Parathyroid adenoma (tissue), 2 donors: ENCODE data around the gene GYPE.
"Not testable (repeated sequence)": the region's sequence is repeated elsewhere in the genome, so short reads cannot be mapped to it uniquely, and the experiment has no call there.

ENCODE experiments used
- H2AFZ ChIP-seq: fragments of 300-600 bp; sonication (generic); one replicate; pipeline ENCODE4 v1.7.0; 2017; ENCODE audit warnings: antibody characterized with exemption, mild to moderate bottlenecking
- H3K27ac ChIP-seq: fragments of 300-600 bp; sonication (generic); one replicate; pipeline ENCODE4 v1.7.0; 2017
- H3K27me3 ChIP-seq: fragments of 300-600 bp; sonication (generic); one replicate; pipeline ENCODE4 v1.7.0; 2017; ENCODE audit warnings: low read length; ENCODE audit not compliant: control insufficient read depth, insufficient read depth
- H3K36me3 ChIP-seq: fragments of 300-600 bp; sonication (generic); one replicate; pipeline ENCODE4 v1.7.0; 2017; ENCODE audit warnings: low read length; ENCODE audit not compliant: control insufficient read depth, insufficient read depth
- H3K4me1 ChIP-seq: fragments of 300-600 bp; sonication (generic); one replicate; pipeline ENCODE4 v1.7.0; 2017; ENCODE audit warnings: control low read depth
- H3K4me2 ChIP-seq: fragments of 300-600 bp; sonication (generic); one replicate; pipeline ENCODE4 v1.7.0; 2017; ENCODE audit warnings: low read length
- H3K4me3 ChIP-seq: fragments of 300-600 bp; sonication (generic); one replicate; pipeline ENCODE4 v1.7.0; 2017; ENCODE audit warnings: low read depth, low read length
- H3K79me2 ChIP-seq: fragments of 300-600 bp; sonication (generic); one replicate; pipeline ENCODE4 v1.7.0; 2017; ENCODE audit warnings: control low read depth
- H3K9ac ChIP-seq: fragments of 300-600 bp; sonication (generic); one replicate; pipeline ENCODE4 v1.7.0; 2017; ENCODE audit warnings: mild to moderate bottlenecking
- H3K9me3 ChIP-seq: fragments of 300-600 bp; sonication (generic); one replicate; pipeline ENCODE4 v1.7.0; 2017; ENCODE audit warnings: low read length; ENCODE audit not compliant: control insufficient read depth
- TF ChIP-seq, protein P1 (sequence below): fragments of 300-600 bp; sonication (generic); IDR thresholded peaks from one replicate; pipeline ENCODE4 v1.7.0; 2017; ENCODE audit warnings: antibody characterized with exemption, mild to moderate bottlenecking
- donor health status: primary hyperparathyroidism.

Gene GYPE

GRCh38 chr4:143905440-143905839 is at the start of gene GYPE:
TSS of gene GYPE (minus strand) at chr4:143905559. CDS start at chr4:143905507, 52 bp downstream.
- not testable (repeated sequence) for H3K4me3 ChIP-seq, H3K79me2 ChIP-seq, H3K36me3 ChIP-seq, H2AFZ ChIP-seq, H3K9me3 ChIP-seq, H3K4me1 ChIP-seq, H3K9ac ChIP-seq, H3K27ac ChIP-seq, H3K4me2 ChIP-seq, H3K27me3 ChIP-seq

GRCh38 chr4:143951458-143951972 is 46.2 kb upstream of the GYPE start:
- not testable (repeated sequence) for H3K27ac ChIP-seq, H3K4me3 ChIP-seq, H3K36me3 ChIP-seq, H3K9ac ChIP-seq, H2AFZ ChIP-seq, H3K9me3 ChIP-seq, H3K27me3 ChIP-seq, H3K79me2 ChIP-seq, H3K4me2 ChIP-seq, H3K4me1 ChIP-seq

DNA sequence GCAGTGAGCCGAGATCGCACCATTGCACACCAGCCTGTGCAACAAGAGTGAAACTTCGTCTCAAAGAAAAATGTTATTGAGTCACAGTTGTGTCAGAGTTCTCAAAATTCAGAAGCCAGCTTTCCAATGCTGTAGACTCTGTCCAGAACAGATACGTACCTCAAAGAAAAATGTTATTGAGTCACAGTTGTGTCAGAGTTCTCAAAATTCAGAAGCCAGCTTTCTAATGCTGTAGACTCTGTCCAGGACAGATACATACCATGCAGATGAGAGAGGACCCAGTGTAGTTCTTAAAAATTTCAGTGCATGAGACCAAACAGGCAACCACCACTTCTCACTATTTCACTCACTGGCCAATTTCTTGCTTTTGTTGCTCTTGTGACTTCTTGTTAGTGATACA is 45.6 kb upstream of the GYPE start:
- H3K9ac ChIP-seq, H3K4me2 ChIP-seq, H3K79me2 ChIP-seq, H2AFZ ChIP-seq, H3K36me3 ChIP-seq, H3K4me3 ChIP-seq, H3K27ac ChIP-seq, H3K9me3 ChIP-seq, H3K4me1 ChIP-seq, H3K27me3 ChIP-seq: not testable (repeated sequence)

DNA sequence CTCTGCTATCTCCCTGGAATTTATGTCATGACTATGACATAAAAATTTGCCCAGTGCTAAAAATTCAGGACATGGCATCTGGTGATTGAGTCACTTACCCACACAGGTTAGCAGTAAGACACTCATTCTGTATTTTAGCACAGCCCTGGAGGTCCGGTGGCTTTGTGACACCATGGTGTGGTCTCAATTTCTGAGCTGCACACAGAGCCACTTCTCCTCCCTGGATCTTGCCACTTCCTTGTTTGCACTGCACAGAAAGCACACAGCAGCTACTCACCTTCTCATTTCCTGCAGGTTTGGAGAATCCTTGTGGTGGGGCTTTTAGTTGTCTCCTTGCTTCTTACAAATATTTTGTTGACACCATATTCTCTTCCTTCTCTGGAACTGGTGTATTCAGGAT is 44.8 kb upstream of the GYPE start:
- not testable (repeated sequence) for H3K79me2 ChIP-seq, H3K36me3 ChIP-seq, H3K4me3 ChIP-seq, H2AFZ ChIP-seq, H3K4me1 ChIP-seq, H3K27me3 ChIP-seq, H3K9me3 ChIP-seq, H3K9ac ChIP-seq, H3K4me2 ChIP-seq, H3K27ac ChIP-seq

DNA sequence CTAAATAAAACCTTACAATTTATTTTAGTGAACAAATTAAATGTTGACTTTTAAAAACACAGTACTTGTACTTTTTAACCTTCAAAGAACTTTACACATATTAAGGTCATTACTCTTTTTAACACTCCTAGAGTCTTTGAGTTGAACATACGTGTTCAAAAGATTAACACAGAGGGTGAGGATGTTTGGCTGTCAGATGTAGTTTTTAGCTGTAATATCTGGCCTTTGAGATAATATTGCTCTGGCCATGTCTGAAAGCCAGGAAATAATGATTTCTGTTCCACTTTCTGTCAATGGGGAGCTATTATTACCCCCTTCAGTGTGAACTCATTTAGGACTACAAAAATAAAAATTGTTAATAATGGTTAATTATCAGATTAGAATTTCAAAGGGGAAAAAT is 42.1 kb upstream of the GYPE start:
- H3K9me3 ChIP-seq, H3K27ac ChIP-seq, H3K4me1 ChIP-seq, H2AFZ ChIP-seq, H3K27me3 ChIP-seq, H3K36me3 ChIP-seq, H3K4me3 ChIP-seq, H3K79me2 ChIP-seq, H3K9ac ChIP-seq, H3K4me2 ChIP-seq: not testable (repeated sequence)

- not testable (repeated sequence) for H3K36me3 ChIP-seq, H3K4me1 ChIP-seq, H3K4me2 ChIP-seq, H3K9ac ChIP-seq, H3K9me3 ChIP-seq, H3K27me3 ChIP-seq, H3K27ac ChIP-seq, H3K4me3 ChIP-seq, H3K79me2 ChIP-seq, H2AFZ ChIP-seq
Observed at GRCh38 chr4:143940708-143941107, 35.3 kb upstream of the GYPE start.

DNA sequence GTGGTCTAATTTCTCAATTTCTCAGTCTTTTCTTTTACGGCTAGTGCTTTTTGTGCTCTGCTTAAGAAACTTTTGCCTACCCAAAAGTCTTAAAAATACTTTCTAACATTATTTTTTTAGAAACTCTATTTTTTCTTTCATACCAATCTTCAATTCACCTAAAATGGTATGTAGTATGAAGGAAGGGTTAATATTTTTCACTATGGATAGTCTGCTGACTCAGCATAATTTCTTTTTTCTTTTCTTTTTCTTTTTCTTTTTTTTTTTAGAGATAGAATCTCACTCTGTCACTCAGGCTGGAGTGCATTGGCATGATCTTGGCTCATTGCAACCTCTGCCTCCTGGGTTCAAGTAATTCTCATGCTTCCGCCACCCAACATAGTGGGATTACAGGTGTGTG is 34.2 kb upstream of the GYPE start:
- Histone ChIP-seq H3K4me1 (no peaks in the 10 kb centered on the region), H3K9me3 (no peaks in the 10 kb centered on the region), H3K4me3 (no peak overlapping the region), H3K4me2 (no peak overlapping the region), H3K27me3 (no peaks in the 10 kb centered on the region), H3K9ac (no peak overlapping the region), H3K27ac (no peak overlapping the region), H2AFZ (no peak overlapping the region), H3K79me2 (no peaks in the 10 kb centered on the region), H3K36me3 (no peaks in the 10 kb centered on the region)
- TF ChIP-seq, protein P1, sequence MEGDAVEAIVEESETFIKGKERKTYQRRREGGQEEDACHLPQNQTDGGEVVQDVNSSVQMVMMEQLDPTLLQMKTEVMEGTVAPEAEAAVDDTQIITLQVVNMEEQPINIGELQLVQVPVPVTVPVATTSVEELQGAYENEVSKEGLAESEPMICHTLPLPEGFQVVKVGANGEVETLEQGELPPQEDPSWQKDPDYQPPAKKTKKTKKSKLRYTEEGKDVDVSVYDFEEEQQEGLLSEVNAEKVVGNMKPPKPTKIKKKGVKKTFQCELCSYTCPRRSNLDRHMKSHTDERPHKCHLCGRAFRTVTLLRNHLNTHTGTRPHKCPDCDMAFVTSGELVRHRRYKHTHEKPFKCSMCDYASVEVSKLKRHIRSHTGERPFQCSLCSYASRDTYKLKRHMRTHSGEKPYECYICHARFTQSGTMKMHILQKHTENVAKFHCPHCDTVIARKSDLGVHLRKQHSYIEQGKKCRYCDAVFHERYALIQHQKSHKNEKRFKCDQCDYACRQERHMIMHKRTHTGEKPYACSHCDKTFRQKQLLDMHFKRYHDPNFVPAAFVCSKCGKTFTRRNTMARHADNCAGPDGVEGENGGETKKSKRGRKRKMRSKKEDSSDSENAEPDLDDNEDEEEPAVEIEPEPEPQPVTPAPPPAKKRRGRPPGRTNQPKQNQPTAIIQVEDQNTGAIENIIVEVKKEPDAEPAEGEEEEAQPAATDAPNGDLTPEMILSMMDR, result no peak

DNA sequence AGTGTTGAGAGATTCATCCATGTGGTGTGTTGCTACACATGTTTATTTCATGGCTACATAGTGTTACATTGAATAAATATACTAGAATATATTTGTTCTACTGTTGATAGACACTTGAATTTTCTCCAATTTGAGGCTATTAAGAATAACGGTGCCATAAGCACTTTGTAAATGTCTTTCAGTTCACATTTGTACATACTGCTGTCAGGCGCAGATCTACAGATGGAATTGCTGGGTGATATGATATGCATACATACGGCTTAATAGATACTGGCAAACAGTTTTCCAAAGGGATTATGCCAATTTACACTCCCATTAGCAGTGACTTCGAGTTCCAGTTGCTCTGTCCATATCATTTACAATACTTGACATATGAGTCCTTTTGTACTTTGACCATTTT is 33.5 kb upstream of the GYPE start:
- not testable (repeated sequence) for H3K79me2 ChIP-seq, H3K27me3 ChIP-seq, H3K9me3 ChIP-seq, H3K9ac ChIP-seq, H2AFZ ChIP-seq, H3K4me3 ChIP-seq, H3K4me1 ChIP-seq, H3K4me2 ChIP-seq, H3K27ac ChIP-seq, H3K36me3 ChIP-seq
